Esophagus squamous epithelium (tissue), 5 donors: ENCODE data around the gene SH3PXD2A. TPM values are rescaled to one million over a fixed set of nuclear protein-coding genes. Genes with fewer than 3 reads are reported as not detected.

Experiments
- DNase-seq: peaks from one replicate; lab custom pipeline; 2025; lab: John Stamatoyannopoulos, UW
- H3K27ac ChIP-seq, 4 donors: fragments of 200-600 bp; sonication (generic); one replicate each; pipeline ENCODE4 v1.5.1; 2016 to 2019; ENCODE audit warnings: mild to moderate bottlenecking in 1 of 4
- H3K27me3 ChIP-seq, 4 donors: fragments of 200-600 bp; sonication (generic); 1 replicate in 3 of 4; 2 replicates in 1 of 4; pipeline versions ENCODE4 v1.5.1 to v1.6.0; 2017 to 2021; ENCODE audit warnings: antibody characterized with exemption in 1 of 4
- H3K36me3 ChIP-seq, 3 donors: fragments of 200-600 bp; sonication (generic); one replicate each; pipeline ENCODE4 v1.5.1; 2016 to 2019
- H3K4me1 ChIP-seq, 3 donors: fragments of 200-600 bp; sonication (generic); one replicate each; pipeline ENCODE4 v1.5.1; 2017 to 2019
- H3K4me3 ChIP-seq, 4 donors: fragments of 200-600 bp; sonication (generic); 1 replicate in 3 of 4; 2 replicates in 1 of 4; pipeline ENCODE4 v1.5.1; 2016 to 2019; ENCODE audit warnings: mild to moderate bottlenecking in 2 of 4, moderate library complexity in 1 of 4
- H3K9me3 ChIP-seq, 3 donors: fragments of 200-600 bp; sonication (generic); one replicate each; pipeline ENCODE4 v1.5.1; 2016 to 2019
- POLR2A ChIP-seq, 4 donors: fragments of 450-650 bp; IDR thresholded peaks; one replicate each; pipeline ENCODE4 v1.6.1; 2017; ENCODE audit warnings: antibody characterized with exemption in 4 of 4, mild to moderate bottlenecking in 4 of 4, moderate library complexity in 3 of 4
- whole genome bisulfite sequencing, 2 donors: methylation state at CpG; one replicate each; pipeline ENCODE4 v1.1.5; 2018; 5-methylcytosine and 5-hydroxymethylcytosine counted together
- intact Hi-C: fragments of 100-400 bp; cut with DNase I; formaldehyde crosslinking; loops from one replicate; pipeline ENCODE4 v1.15.0; 2022
- total RNA-seq, 4 donors: library from RNA; depleted of rRNA; stranded (reverse); fragments of >200 nt; gene quantifications; one replicate each; pipeline ENCODE4 v1.1.0, GENCODE V29; 2016
- TF ChIP-seq, protein P1 (sequence below), 6 experiments: fragments of 450-650 bp in 4 of 6; fragments of 200-600 bp in 2 of 6; sonication (generic) in 2 of 6; IDR thresholded peaks; one replicate each; pipeline ENCODE4 v1.5.1; 2016 to 2019; ENCODE audit warnings: antibody characterized with exemption in 6 of 6, mild to moderate bottlenecking in 4 of 6, moderate library complexity in 4 of 6
- donor health status: DM: yes; HTN: yes; CAD: no.

SH3PXD2A gene
- total RNA-seq, 4 donors from 2014 or later = 25.1 to 57.8 (median 42.7) TPM

DNA sequence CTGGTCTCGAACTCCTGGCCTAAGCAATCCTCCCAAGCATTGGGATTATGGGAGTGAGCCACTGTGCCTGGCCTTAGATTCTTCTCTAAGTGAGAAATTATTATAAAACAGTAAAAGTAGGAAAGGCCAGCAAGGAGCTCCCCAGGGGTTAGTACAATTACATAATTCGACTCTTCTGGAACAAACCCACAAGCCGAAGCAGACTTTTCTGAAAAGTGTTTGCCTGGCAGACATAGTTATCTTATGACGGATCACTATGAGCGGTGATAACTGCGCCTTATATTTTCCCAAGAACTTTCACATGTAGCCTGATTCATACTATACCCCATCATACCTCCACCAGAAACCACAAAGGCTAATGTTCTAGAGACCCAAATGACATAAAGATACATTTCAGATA lies 30.2 kb upstream of the SH3PXD2A start:
- WGBS, 2 donors = 67 to 74% methylated on average over 6 of the region's 6 CpGs
- peak overlapping the region in 2 of 4 donors; percentile 84 to 90 for H3K27ac ChIP-seq
- DNase-seq = no peak
- intact Hi-C loops = loop anchor here (5.0 kb wide), 1 partner anchor 237 kb away; the partner anchor contains the start of gene SFR1
- TF ChIP-seq, protein P1, sequence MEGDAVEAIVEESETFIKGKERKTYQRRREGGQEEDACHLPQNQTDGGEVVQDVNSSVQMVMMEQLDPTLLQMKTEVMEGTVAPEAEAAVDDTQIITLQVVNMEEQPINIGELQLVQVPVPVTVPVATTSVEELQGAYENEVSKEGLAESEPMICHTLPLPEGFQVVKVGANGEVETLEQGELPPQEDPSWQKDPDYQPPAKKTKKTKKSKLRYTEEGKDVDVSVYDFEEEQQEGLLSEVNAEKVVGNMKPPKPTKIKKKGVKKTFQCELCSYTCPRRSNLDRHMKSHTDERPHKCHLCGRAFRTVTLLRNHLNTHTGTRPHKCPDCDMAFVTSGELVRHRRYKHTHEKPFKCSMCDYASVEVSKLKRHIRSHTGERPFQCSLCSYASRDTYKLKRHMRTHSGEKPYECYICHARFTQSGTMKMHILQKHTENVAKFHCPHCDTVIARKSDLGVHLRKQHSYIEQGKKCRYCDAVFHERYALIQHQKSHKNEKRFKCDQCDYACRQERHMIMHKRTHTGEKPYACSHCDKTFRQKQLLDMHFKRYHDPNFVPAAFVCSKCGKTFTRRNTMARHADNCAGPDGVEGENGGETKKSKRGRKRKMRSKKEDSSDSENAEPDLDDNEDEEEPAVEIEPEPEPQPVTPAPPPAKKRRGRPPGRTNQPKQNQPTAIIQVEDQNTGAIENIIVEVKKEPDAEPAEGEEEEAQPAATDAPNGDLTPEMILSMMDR (IDR thresholded peaks at IDR 0.05) = no peak
- no peak for TF ChIP-seq POLR2A (IDR thresholded peaks at IDR 0.05)
- H3K36me3 ChIP-seq = peaks cover 0 to 68% (median 0%) of the 10 kb centered on the region in 3 donors
- H3K9me3 ChIP-seq = no peaks in the 10 kb centered on the region
- no peak overlapping the region for H3K4me3 ChIP-seq
- H3K4me1 ChIP-seq = peaks cover 21 to 88% (median 29%) of the 10 kb centered on the region in 3 donors
- no peaks in the 10 kb centered on the region for H3K27me3 ChIP-seq

DNA sequence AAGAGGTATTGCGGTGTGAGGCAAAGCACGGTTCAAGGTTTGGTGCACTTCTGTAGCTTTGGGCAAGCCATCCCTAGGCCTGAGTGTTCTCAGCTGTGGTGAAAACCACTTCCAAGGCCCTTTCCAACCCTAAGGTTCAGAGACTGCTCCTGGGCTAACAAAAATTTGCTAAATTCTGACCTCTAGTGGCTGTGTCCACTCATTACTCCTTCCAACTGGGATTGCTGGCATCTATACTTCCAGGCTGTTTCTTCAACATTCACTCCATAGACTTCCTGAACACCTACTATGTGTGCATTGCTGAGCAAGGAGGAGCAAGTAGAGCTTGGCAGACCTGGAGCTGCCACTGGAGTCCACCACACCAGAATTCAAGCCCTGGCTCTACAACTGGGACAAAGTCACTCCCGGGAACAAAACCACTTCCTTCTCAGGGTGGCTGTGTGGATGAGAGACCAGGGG lies 29.3 kb upstream of the SH3PXD2A start:
- H3K27ac ChIP-seq = peak overlapping the region; percentile 30 to 90 (median 58)
- H3K9me3 ChIP-seq = no peaks in the 10 kb centered on the region
- no peak for TF ChIP-seq POLR2A (IDR thresholded peaks at IDR 0.05)
- TF ChIP-seq, protein P1 (IDR thresholded peaks at IDR 0.05) = peak in 5 of 6 experiments; percentile 71 to 88 (median 79)
- peaks cover 0 to 72% (median 0%) of the 10 kb centered on the region in 3 donors for H3K36me3 ChIP-seq
- H3K4me1 ChIP-seq = peaks cover 19 to 88% (median 33%) of the 10 kb centered on the region in 3 donors
- H3K27me3 ChIP-seq = no peaks in the 10 kb centered on the region
- DNase-seq = no peak
- intact Hi-C loops = loop anchor here (5.0 kb wide), 1 partner anchor 238 kb away; the partner anchor contains the start of gene SFR1
- WGBS, 2 donors = 61 to 62% methylated on average over 2 to 3 of the region's 3 CpGs
- no peak overlapping the region for H3K4me3 ChIP-seq

DNA sequence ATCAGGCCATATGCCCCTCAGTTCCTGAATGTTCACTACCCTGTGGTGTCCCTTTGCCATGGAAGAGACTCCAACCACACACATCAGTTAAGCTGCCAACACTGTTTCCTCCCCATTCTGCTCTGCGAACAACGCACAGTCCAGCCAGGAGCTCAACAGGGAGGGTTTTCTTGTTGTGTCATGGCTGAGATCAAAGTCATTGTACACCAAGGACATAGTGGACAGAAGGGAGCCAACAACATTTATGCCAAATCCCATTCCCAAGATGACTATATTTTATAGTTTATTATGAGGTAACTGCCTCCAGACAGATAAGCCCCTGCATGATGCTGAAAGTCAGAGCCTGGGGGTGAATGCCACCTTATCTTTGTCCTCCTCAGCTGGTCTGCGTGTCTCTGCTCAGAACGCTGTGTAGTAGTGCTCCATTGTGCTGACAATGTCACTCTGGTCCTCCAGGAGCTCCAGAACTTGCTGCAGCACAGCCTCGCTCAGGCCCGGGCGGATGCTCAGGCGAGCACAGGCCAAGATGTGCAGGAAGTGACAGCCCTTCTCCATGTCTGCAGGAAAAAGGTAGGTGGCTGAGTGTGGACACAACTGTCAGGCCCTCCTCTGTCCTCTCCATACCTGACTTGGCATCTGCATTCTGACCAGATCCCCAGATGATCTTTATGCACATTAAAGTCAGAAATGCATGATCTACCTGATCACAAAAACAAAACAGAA lies 27.1 kb upstream of the SH3PXD2A start:
- Histone ChIP-seq H3K9me3 (no peaks in the 10 kb centered on the region), H3K4me1 (peaks cover 3 to 88% (median 25%) of the 10 kb centered on the region in 3 donors), H3K27me3 (no peaks in the 10 kb centered on the region), H3K36me3 (peaks cover 0 to 90% (median 0%) of the 10 kb centered on the region in 3 donors), H3K27ac (peak overlapping the region; percentile 60 to 90 (median 84)), H3K4me3 (no peak overlapping the region)
- WGBS, 2 donors = 41 to 44% methylated on average over 2 to 4 of the region's 8 CpGs
- TF ChIP-seq, protein P1 (IDR thresholded peaks at IDR 0.05) = no peak
- TF ChIP-seq POLR2A (IDR thresholded peaks at IDR 0.05) = no peak
- intact Hi-C loops = no loop called here
- no peak for DNase-seq

DNA sequence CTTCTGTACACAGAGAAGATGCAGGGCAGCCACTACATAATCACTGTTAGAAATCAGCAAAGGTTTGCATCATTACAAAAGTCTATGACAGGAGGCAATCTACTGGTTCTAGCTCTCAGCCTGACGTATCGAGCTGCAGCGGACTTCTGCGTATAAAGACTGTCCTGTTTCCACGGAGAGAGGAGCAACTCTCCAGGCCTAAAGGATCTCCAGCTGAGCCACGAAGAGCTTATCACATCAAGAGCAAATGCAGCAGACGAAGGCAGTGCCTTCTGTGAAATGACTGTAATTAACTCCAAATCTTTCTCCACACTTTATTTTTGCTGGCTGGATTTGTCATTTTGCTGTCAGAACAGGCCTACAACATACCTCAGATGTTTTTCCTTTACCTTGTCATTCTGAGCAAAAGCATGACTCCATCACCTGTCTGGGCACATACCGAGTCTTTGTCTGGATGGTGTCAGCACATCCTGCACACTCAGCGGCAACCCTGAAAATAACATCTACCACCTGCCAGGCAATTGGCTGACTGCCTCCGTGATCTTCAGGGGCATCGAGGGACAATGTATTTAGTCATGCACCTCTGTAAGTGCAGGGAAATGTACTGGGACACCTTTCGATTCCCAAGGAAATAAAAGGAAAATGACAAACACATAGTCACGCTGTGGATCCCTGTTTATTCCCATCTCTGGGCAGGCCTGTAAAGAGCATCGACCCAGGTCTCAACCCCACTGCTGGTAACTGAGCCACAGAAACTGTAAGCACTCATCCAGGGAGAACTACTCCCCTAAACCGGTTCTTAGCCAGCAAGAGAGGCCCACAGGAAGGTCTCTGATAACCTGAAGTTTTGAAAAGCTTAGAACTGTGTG lies 26.3 kb upstream of the SH3PXD2A start:
- no peaks in the 10 kb centered on the region for H3K27me3 ChIP-seq
- H3K4me1 ChIP-seq = peaks cover 3 to 86% (median 25%) of the 10 kb centered on the region in 3 donors
- no peaks in the 10 kb centered on the region for H3K9me3 ChIP-seq
- 45 to 64% methylated on average over 14 to 15 of the region's 15 CpGs for WGBS, 2 donors
- TF ChIP-seq, protein P1 (IDR thresholded peaks at IDR 0.05) = no peak
- peak in 2 of 4 donors; percentile 21 to 30 for TF ChIP-seq POLR2A (IDR thresholded peaks at IDR 0.05)
- H3K4me3 ChIP-seq = no peak overlapping the region
- H3K27ac ChIP-seq = peak overlapping the region; percentile 82 to 90 (median 84)
- intact Hi-C loops = no loop called here
- peaks cover 0 to 89% (median 0%) of the 10 kb centered on the region in 3 donors for H3K36me3 ChIP-seq
- DNase-seq = no peak
